Parathyroid adenoma (tissue), 2 donors: ENCODE measurements around the gene GANAB.

Source experiments
- H2AFZ ChIP-seq: fragments of 300-600 bp; sonication (generic); one replicate; pipeline ENCODE4 v1.7.0; 2017; ENCODE audit warnings: antibody characterized with exemption, mild to moderate bottlenecking
- H3K27ac ChIP-seq: fragments of 300-600 bp; sonication (generic); one replicate; pipeline ENCODE4 v1.7.0; 2017
- H3K27me3 ChIP-seq: fragments of 300-600 bp; sonication (generic); one replicate; pipeline ENCODE4 v1.7.0; 2017; ENCODE audit warnings: low read length; ENCODE audit not compliant: control insufficient read depth, insufficient read depth
- H3K36me3 ChIP-seq: fragments of 300-600 bp; sonication (generic); one replicate; pipeline ENCODE4 v1.7.0; 2017; ENCODE audit warnings: low read length; ENCODE audit not compliant: control insufficient read depth, insufficient read depth
- H3K4me1 ChIP-seq: fragments of 300-600 bp; sonication (generic); one replicate; pipeline ENCODE4 v1.7.0; 2017; ENCODE audit warnings: control low read depth
- H3K4me2 ChIP-seq: fragments of 300-600 bp; sonication (generic); one replicate; pipeline ENCODE4 v1.7.0; 2017; ENCODE audit warnings: low read length
- H3K4me3 ChIP-seq: fragments of 300-600 bp; sonication (generic); one replicate; pipeline ENCODE4 v1.7.0; 2017; ENCODE audit warnings: low read depth, low read length
- H3K79me2 ChIP-seq: fragments of 300-600 bp; sonication (generic); one replicate; pipeline ENCODE4 v1.7.0; 2017; ENCODE audit warnings: control low read depth
- H3K9ac ChIP-seq: fragments of 300-600 bp; sonication (generic); one replicate; pipeline ENCODE4 v1.7.0; 2017; ENCODE audit warnings: mild to moderate bottlenecking
- H3K9me3 ChIP-seq: fragments of 300-600 bp; sonication (generic); one replicate; pipeline ENCODE4 v1.7.0; 2017; ENCODE audit warnings: low read length; ENCODE audit not compliant: control insufficient read depth
- CTCF ChIP-seq: fragments of 300-600 bp; sonication (generic); IDR thresholded peaks from one replicate; pipeline ENCODE4 v1.7.0; 2017; ENCODE audit warnings: antibody characterized with exemption, mild to moderate bottlenecking
- donor health status: primary hyperparathyroidism.

GANAB gene

GRCh38 chr11:62646825-62647608 lies 604 bp upstream of the GANAB start:
- Histone ChIP-seq H3K4me1 (peaks cover 3% of the 10 kb centered on the region), H2AFZ (no peak overlapping the region), H3K27ac (no peak overlapping the region), H3K27me3 (no peaks in the 10 kb centered on the region), H3K79me2 (peaks cover 10% of the 10 kb centered on the region), H3K4me3 (no peak overlapping the region), H3K9me3 (no peaks in the 10 kb centered on the region), H3K9ac (no peak overlapping the region), H3K36me3 (no peaks in the 10 kb centered on the region), H3K4me2 (no peak overlapping the region)
- no peak for TF ChIP-seq CTCF

- peak overlapping the region; percentile 86 for H3K4me2 ChIP-seq
- H3K27ac ChIP-seq = peak overlapping the region; percentile 87
- peaks cover 10% of the 10 kb centered on the region for H3K79me2 ChIP-seq
- TF ChIP-seq CTCF = no peak
- no peaks in the 10 kb centered on the region for H3K36me3 ChIP-seq
- no peaks in the 10 kb centered on the region for H3K9me3 ChIP-seq
- no peaks in the 10 kb centered on the region for H3K27me3 ChIP-seq
- H3K4me3 ChIP-seq = peak overlapping the region; percentile 76
- H3K9ac ChIP-seq = no peak overlapping the region
- peaks cover 3% of the 10 kb centered on the region for H3K4me1 ChIP-seq
- H2AFZ ChIP-seq = peak overlapping the region; percentile 60
Measured at GRCh38 chr11:62645671-62645945, 805 bp downstream of the GANAB start.

- TF ChIP-seq CTCF = no peak
- no peak overlapping the region for H3K4me3 ChIP-seq
- peaks cover 10% of the 10 kb centered on the region for H3K79me2 ChIP-seq
- peaks cover 3% of the 10 kb centered on the region for H3K4me1 ChIP-seq
- H3K9me3 ChIP-seq = no peaks in the 10 kb centered on the region
- no peak overlapping the region for H2AFZ ChIP-seq
- no peaks in the 10 kb centered on the region for H3K27me3 ChIP-seq
- no peak overlapping the region for H3K4me2 ChIP-seq
- H3K36me3 ChIP-seq = no peaks in the 10 kb centered on the region
- H3K27ac ChIP-seq = no peak overlapping the region
- no peak overlapping the region for H3K9ac ChIP-seq
Measured at GRCh38 chr11:62644220-62644619, 2.2 kb downstream of the GANAB start.

GRCh38 chr11:62632492-62632891 lies 13.9 kb downstream of the GANAB start:
- H3K36me3 ChIP-seq = no peaks in the 10 kb centered on the region
- H3K4me3 ChIP-seq = no peak overlapping the region

More at GRCh38 chr11:62632492-62632891, 13.9 kb downstream of the GANAB start:
- H3K79me2 ChIP-seq = peaks cover 12% of the 10 kb centered on the region
- no peaks in the 10 kb centered on the region for H3K9me3 ChIP-seq
- H3K4me2 ChIP-seq = no peak overlapping the region
- H3K9ac ChIP-seq = no peak overlapping the region
- H3K27ac ChIP-seq = no peak overlapping the region
- TF ChIP-seq CTCF = no peak
- no peaks in the 10 kb centered on the region for H3K4me1 ChIP-seq
- H3K27me3 ChIP-seq = no peaks in the 10 kb centered on the region
- no peak overlapping the region for H2AFZ ChIP-seq
